HEK293 (cell line): ENCODE results near the gene GPRC5B.

Experiments
- CTCF ChIA-PET: fragments of 350-600 bp; formaldehyde crosslinking; extraction: SDS; loops from one replicate; lab custom pipeline; 2021; ENCODE audit warnings: antibody characterized with exemption; lab: Yijun Ruan, JAX
- POLR2A ChIA-PET: fragments of 300-600 bp; formaldehyde crosslinking; extraction: SDS; loops from one replicate; lab custom pipeline; 2020; ENCODE audit warnings: antibody characterized with exemption, inconsistent platforms; lab: Yijun Ruan, JAX
- H3K27ac ChIP-seq: fragments of 200-500 bp; sonication (Bioruptor generic); 2 replicates; pipeline ENCODE4 v1.5.1; 2014; ENCODE audit warnings: low read depth, low read length, control low read depth, inconsistent platforms; ENCODE audit errors: extremely low read depth
- H3K36me3 ChIP-seq, 2 experiments: fragments of 200-500 bp in 1 of 2; sonication (Bioruptor generic) in 1 of 2; 1 replicate in 1 of 2; 2 replicates in 1 of 2; pipeline ENCODE4 v1.5.1; 2014 to 2017; ENCODE audit warnings: inconsistent platforms in 2 of 2, low read length in 2 of 2; ENCODE audit not compliant: control insufficient read depth in 2 of 2, insufficient read depth in 1 of 2
- H3K4me1 ChIP-seq: fragments of 200-500 bp; sonication (Bioruptor generic); 2 replicates; pipeline ENCODE4 v1.5.1; 2014; ENCODE audit warnings: mild to moderate bottlenecking, low read length, inconsistent platforms; ENCODE audit not compliant: control insufficient read depth, insufficient read depth
- H3K4me3 ChIP-seq: 2 replicates; pipeline ENCODE4 v1.5.1; 2011; ENCODE audit warnings: low read depth, mild to moderate bottlenecking, control low read depth, low read length, moderate library complexity
- H3K9me3 ChIP-seq: fragments of 200-500 bp; sonication (Bioruptor generic); 2 replicates; pipeline ENCODE4 v1.5.1; 2014; ENCODE audit warnings: low read depth, low read length, inconsistent platforms; ENCODE audit not compliant: control insufficient read depth, insufficient read depth
- BCL11A ChIP-seq: fragments of 450-650 bp; formaldehyde crosslinking; IDR thresholded peaks from 2 replicates; pipeline ENCODE4 v1.5.1; 2016; ENCODE audit warnings: low read depth, missing biosample characterization, missing genetic modification characterization
- GLIS2 ChIP-seq: fragments of 450-650 bp; formaldehyde crosslinking; IDR thresholded peaks from 2 replicates; pipeline ENCODE4 v1.5.1; 2016; ENCODE audit warnings: missing biosample characterization, missing genetic modification characterization
- KLF16 ChIP-seq: fragments of 450-650 bp; formaldehyde crosslinking; IDR thresholded peaks from 2 replicates; pipeline ENCODE4 v1.5.1; 2017; ENCODE audit warnings: missing biosample characterization, missing genetic modification characterization
- KLF9 ChIP-seq: fragments of 450-650 bp; formaldehyde crosslinking; IDR thresholded peaks from 2 replicates; pipeline ENCODE4 v1.5.1; 2016; ENCODE audit warnings: missing biosample characterization, missing genetic modification characterization, low read depth
- PBX3 ChIP-seq: sonication (generic); formaldehyde crosslinking; IDR thresholded peaks from 2 replicates; pipeline ENCODE4 v1.8.1; 2022; ENCODE audit warnings: mild to moderate bottlenecking, moderate library complexity, missing genetic modification reagents
- PRDM2 ChIP-seq: fragments of 450-650 bp; formaldehyde crosslinking; IDR thresholded peaks from 2 replicates; pipeline ENCODE4 v1.5.1; 2016; ENCODE audit warnings: missing biosample characterization, missing genetic modification characterization, borderline replicate concordance
- PRDM6 ChIP-seq: fragments of 450-650 bp; formaldehyde crosslinking; IDR thresholded peaks from 2 replicates; pipeline ENCODE4 v1.5.1; 2017; ENCODE audit warnings: missing biosample characterization, missing genetic modification characterization
- ZNF146 ChIP-seq: fragments of 450-650 bp; formaldehyde crosslinking; IDR thresholded peaks from 2 replicates; pipeline ENCODE4 v1.5.1; 2016; ENCODE audit warnings: missing biosample characterization, missing genetic modification characterization
- ZNF214 ChIP-seq: fragments of 450-650 bp; formaldehyde crosslinking; IDR thresholded peaks from 2 replicates; pipeline ENCODE4 v1.5.1; 2017; ENCODE audit warnings: missing biosample characterization, mild to moderate bottlenecking, missing genetic modification characterization, borderline replicate concordance
- ZNF239 ChIP-seq: fragments of 450-650 bp; formaldehyde crosslinking; IDR thresholded peaks from 2 replicates; pipeline ENCODE4 v1.5.1; 2016; ENCODE audit warnings: missing biosample characterization, missing genetic modification characterization
- ZNF266 ChIP-seq: fragments of 450-650 bp; formaldehyde crosslinking; IDR thresholded peaks from 2 replicates; pipeline ENCODE4 v1.5.1; 2016; ENCODE audit warnings: missing biosample characterization, missing genetic modification characterization, low read depth
- ZNF350 ChIP-seq: fragments of 450-650 bp; formaldehyde crosslinking; IDR thresholded peaks from 2 replicates; pipeline ENCODE4 v1.5.0; 2017; ENCODE audit warnings: missing biosample characterization, mild to moderate bottlenecking, missing genetic modification characterization
- ZNF423 ChIP-seq: fragments of 450-650 bp; formaldehyde crosslinking; IDR thresholded peaks from 2 replicates; pipeline ENCODE4 v1.5.1; 2016; ENCODE audit warnings: missing biosample characterization, missing genetic modification characterization
- ZNF449 ChIP-seq: fragments of 450-650 bp; formaldehyde crosslinking; IDR thresholded peaks from 2 replicates; pipeline ENCODE4 v1.5.1; 2017; ENCODE audit warnings: missing biosample characterization, mild to moderate bottlenecking, missing genetic modification characterization, moderate library complexity
- ZNF560 ChIP-seq: fragments of 450-650 bp; formaldehyde crosslinking; IDR thresholded peaks from 2 replicates; pipeline ENCODE4 v1.5.1; 2017; ENCODE audit warnings: missing biosample characterization, missing genetic modification characterization, borderline replicate concordance
- ZNF600 ChIP-seq: fragments of 450-650 bp; formaldehyde crosslinking; IDR thresholded peaks from 2 replicates; pipeline ENCODE4 v1.5.1; 2016; ENCODE audit warnings: missing biosample characterization, missing genetic modification characterization
- ZNF610 ChIP-seq: fragments of 450-650 bp; formaldehyde crosslinking; IDR thresholded peaks from 2 replicates; pipeline ENCODE4 v1.5.1; 2016; ENCODE audit warnings: missing biosample characterization, missing genetic modification characterization, borderline replicate concordance
- ZNF785 ChIP-seq: fragments of 450-650 bp; formaldehyde crosslinking; IDR thresholded peaks from 2 replicates; pipeline ENCODE4 v1.5.1; 2016; ENCODE audit warnings: missing biosample characterization, missing genetic modification characterization
- TF ChIP-seq, protein P1 (sequence below): fragments of 450-650 bp; IDR thresholded peaks from 2 replicates; pipeline ENCODE4 v1.5.1; 2018; ENCODE audit warnings: missing biosample characterization, missing genetic modification characterization
- TF ChIP-seq, protein P2 (sequence below): fragments of 450-650 bp; formaldehyde crosslinking; IDR thresholded peaks from 2 replicates; pipeline ENCODE4 v1.5.1; 2017; ENCODE audit warnings: missing biosample characterization, missing genetic modification characterization

Gene GPRC5B

DNA sequence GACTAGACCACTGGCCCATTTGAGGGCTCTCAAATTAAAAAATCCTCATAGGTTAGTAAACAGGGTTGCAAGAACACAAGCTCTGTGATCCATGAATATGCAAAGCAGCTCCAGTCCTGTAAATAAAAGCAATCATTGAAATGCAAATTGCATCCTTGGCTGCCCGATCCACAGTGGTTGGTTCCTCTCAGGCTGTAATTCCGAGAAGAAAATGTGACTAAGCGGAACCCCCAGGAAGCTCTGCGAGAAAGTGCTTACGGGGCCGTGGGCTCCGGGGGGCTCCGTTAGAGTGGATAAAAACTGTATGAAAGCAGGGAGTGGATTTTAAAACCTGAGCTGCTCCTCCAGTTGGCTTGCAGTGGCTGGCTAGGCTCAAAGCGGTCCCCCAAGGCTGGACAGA lies 2.5 kb downstream of the GPRC5B start:
- CTCF ChIA-PET: no interaction called here
- Histone ChIP-seq H3K9me3 (no peaks in the 10 kb centered on the region), H3K27ac (no peak overlapping the region), H3K36me3 (no peaks in the 10 kb centered on the region), H3K4me3 (no peak overlapping the region), H3K4me1 (no peaks in the 10 kb centered on the region)
- POLR2A ChIA-PET: no interaction called here
- TF ChIP-seq, protein P1, sequence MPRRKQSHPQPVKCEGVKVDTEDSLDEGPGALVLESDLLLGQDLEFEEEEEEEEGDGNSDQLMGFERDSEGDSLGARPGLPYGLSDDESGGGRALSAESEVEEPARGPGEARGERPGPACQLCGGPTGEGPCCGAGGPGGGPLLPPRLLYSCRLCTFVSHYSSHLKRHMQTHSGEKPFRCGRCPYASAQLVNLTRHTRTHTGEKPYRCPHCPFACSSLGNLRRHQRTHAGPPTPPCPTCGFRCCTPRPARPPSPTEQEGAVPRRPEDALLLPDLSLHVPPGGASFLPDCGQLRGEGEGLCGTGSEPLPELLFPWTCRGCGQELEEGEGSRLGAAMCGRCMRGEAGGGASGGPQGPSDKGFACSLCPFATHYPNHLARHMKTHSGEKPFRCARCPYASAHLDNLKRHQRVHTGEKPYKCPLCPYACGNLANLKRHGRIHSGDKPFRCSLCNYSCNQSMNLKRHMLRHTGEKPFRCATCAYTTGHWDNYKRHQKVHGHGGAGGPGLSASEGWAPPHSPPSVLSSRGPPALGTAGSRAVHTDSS (tag by site-specific recombination): no peak
- no peak for TF ChIP-seq ZNF214
- TF ChIP-seq ZNF610 (tag by site-specific recombination): no peak
- no peak for TF ChIP-seq PRDM2 (tag by site-specific recombination)
- TF ChIP-seq ZNF146 (tag by site-specific recombination): no peak
- no peak for TF ChIP-seq ZNF785 (tag by site-specific recombination)
- TF ChIP-seq PBX3 (CRISPR knock-in tag): no peak
- TF ChIP-seq ZNF600: no peak
- TF ChIP-seq PRDM6 (tag by site-specific recombination): no peak
- TF ChIP-seq GLIS2 (tag by site-specific recombination): no peak
- no peak for TF ChIP-seq ZNF239 (tag by site-specific recombination)
- no peak for TF ChIP-seq ZNF350 (tag by site-specific recombination)
- TF ChIP-seq ZNF423 (tag by site-specific recombination): no peak
- TF ChIP-seq KLF9 (tag by site-specific recombination): no peak
- no peak for TF ChIP-seq KLF16 (tag by site-specific recombination)
- no peak for TF ChIP-seq BCL11A (tag by site-specific recombination)
- no peak for TF ChIP-seq ZNF266 (tag by site-specific recombination)
- TF ChIP-seq ZNF560 (tag by site-specific recombination): no peak
- no peak for TF ChIP-seq ZNF449 (tag by site-specific recombination)
- TF ChIP-seq, protein P2, sequence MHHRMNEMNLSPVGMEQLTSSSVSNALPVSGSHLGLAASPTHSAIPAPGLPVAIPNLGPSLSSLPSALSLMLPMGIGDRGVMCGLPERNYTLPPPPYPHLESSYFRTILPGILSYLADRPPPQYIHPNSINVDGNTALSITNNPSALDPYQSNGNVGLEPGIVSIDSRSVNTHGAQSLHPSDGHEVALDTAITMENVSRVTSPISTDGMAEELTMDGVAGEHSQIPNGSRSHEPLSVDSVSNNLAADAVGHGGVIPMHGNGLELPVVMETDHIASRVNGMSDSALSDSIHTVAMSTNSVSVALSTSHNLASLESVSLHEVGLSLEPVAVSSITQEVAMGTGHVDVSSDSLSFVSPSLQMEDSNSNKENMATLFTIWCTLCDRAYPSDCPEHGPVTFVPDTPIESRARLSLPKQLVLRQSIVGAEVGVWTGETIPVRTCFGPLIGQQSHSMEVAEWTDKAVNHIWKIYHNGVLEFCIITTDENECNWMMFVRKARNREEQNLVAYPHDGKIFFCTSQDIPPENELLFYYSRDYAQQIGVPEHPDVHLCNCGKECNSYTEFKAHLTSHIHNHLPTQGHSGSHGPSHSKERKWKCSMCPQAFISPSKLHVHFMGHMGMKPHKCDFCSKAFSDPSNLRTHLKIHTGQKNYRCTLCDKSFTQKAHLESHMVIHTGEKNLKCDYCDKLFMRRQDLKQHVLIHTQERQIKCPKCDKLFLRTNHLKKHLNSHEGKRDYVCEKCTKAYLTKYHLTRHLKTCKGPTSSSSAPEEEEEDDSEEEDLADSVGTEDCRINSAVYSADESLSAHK (tag by site-specific recombination): no peak
